Kidney (tissue), 14 donors: ENCODE results near the gene HEXIM2. TPM values are rescaled to one million over a fixed set of nuclear protein-coding genes. Genes with fewer than 3 reads are reported as not detected.

ENCODE experiments used
- DNase-seq, 5 donors: peaks; one replicate each; pipeline ENCODE4 v3.0.0-alpha.2; 2013 to 2020
- FAIRE-seq: peaks from 2 replicates; lab custom pipeline; 2012; peaks lifted over from hg19 to GRCh38; lab: Jason Lieb, UNC
- H3K27ac ChIP-seq, 2 donors: one replicate each; pipeline ENCODE4 v1.7.0; 2013; ENCODE audit warnings: low read depth in 2 of 2, low read length in 2 of 2, inconsistent platforms in 1 of 2
- H3K27me3 ChIP-seq: one replicate; pipeline ENCODE4 v1.7.1; 2013; ENCODE audit warnings: low read length, inconsistent platforms; ENCODE audit not compliant: control insufficient read depth, insufficient read depth
- H3K36me3 ChIP-seq, 3 donors: one replicate each; pipeline versions ENCODE4 v1.7.0 to v1.7.1; 2013; ENCODE audit warnings: low read length in 3 of 3, control low read depth in 1 of 3, inconsistent platforms in 1 of 3; ENCODE audit not compliant: insufficient read depth in 3 of 3, control insufficient read depth in 2 of 3
- H3K4me1 ChIP-seq, 3 donors: one replicate each; pipeline versions ENCODE4 v1.7.0 to v1.7.1; 2013; ENCODE audit warnings: low read length in 3 of 3, inconsistent platforms in 1 of 3, low read depth in 1 of 3; ENCODE audit not compliant: control insufficient read depth in 2 of 3, insufficient read depth in 2 of 3
- H3K4me3 ChIP-seq, 3 donors: one replicate each; pipeline versions ENCODE4 v1.7.0 to v1.8.1; 2013; ENCODE audit warnings: low read length in 3 of 3, control low read depth in 1 of 3, inconsistent platforms in 1 of 3
- H3K9ac ChIP-seq, 3 donors: one replicate each; pipeline versions ENCODE4 v1.7.0 to v1.7.1; 2013; ENCODE audit warnings: low read length in 3 of 3, control low read depth in 1 of 3, inconsistent platforms in 1 of 3
- H3K9me3 ChIP-seq, 3 donors: one replicate each; pipeline versions ENCODE4 v1.7.0 to v1.7.1; 2013; ENCODE audit warnings: low read length in 3 of 3, control low read depth in 1 of 3, inconsistent platforms in 1 of 3; ENCODE audit not compliant: control insufficient read depth in 2 of 3, insufficient read depth in 1 of 3
- CTCF ChIP-seq: IDR thresholded peaks from 3 replicates; pipeline ENCODE4 v1.5.1; 2012; ENCODE audit warnings: mild to moderate bottlenecking, moderate library complexity, borderline replicate concordance; ENCODE audit not compliant: insufficient read depth; ENCODE audit errors: extremely low read depth
- intact Hi-C: fragments of 100-400 bp; cut with DNase I; formaldehyde crosslinking; loops from one replicate; pipeline ENCODE4 v1.11.1; 2022
- polyA plus RNA-seq: library from polyadenylated mRNA; stranded (reverse); fragments of 350-450 nt; fragmentation: Illumina TruSeq; extraction: RNeasy Lipid Tissue Mini Kit (QIAGEN cat#74804); gene quantifications from one replicate; pipeline ENCODE4 v1.2.3, GENCODE V29; 2014; ENCODE audit warnings: low read depth, low replicate concordance; ENCODE audit not compliant: insufficient read depth
- total RNA-seq: library from RNA; stranded (reverse); fragmentation: NEBNext Ultra II Directional; extraction: Animal tissue kit (Norgen Biotek cat#: 25700); gene quantifications from one replicate; pipeline ENCODE4 v1.2.1, GENCODE V29; 2021
- donor health status: control.
- donor health status: control.
- donor health status: control.
- donor health status: control.
- donor health status: control.
- donor health status: DM: yes; HTN: yes; CAD: no.
- donor health status: Normal renal cell carcinoma (clear cell type).

The HEXIM2 gene
- total and polyA plus RNA-seq, 2 donors from 2014 or later = 6.2 to 29.1 TPM

DNA sequence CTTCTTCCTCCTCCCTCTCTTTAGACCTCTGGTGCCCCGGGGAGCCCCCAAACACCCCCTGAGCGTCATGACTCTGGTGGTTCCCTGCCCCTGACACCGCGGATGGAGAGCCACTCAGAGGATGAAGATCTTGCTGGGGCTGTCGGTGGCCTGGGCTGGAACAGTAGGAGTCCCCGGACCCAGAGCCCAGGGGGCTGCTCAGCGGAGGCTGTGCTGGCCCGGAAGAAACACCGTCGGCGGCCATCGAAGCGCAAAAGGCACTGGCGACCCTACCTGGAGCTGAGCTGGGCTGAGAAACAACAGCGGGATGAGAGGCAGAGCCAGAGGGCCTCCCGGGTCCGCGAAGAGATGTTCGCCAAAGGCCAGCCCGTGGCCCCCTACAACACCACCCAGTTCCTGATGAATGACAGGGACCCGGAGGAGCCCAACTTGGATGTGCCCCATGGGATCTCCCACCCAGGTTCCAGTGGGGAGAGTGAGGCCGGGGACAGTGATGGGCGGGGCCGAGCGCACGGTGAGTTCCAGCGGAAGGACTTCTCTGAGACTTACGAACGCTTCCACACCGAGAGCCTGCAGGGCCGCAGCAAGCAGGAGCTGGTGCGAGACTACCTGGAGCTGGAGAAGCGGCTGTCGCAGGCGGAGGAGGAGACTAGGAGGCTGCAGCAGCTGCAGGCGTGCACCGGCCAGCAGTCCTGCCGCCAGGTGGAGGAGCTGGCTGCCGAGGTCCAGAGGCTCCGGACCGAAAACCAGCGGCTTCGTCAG is 7.5 kb downstream of the HEXIM2 start:
- Histone ChIP-seq H3K36me3 (peaks cover 0 to 13% (median 0%) of the 10 kb centered on the region in 3 donors), H3K4me1 (peaks cover 0 to 26% (median 23%) of the 10 kb centered on the region in 3 donors), H3K9me3 (no peaks in the 10 kb centered on the region), H3K27ac (no peak overlapping the region), H3K4me3 (no peak overlapping the region), H3K27me3 (no peaks in the 10 kb centered on the region), H3K9ac (no peak overlapping the region)
- no peak for TF ChIP-seq CTCF
- DNase-seq (peak in 1 of 5 donors; percentile 67), FAIRE-seq (no peak)
- intact Hi-C loops = no loop called here

GRCh38 chr17:45170280-45170930 is 8.7 kb downstream of the HEXIM2 start:
- TF ChIP-seq CTCF = no peak
- no peaks in the 10 kb centered on the region for H3K9me3 ChIP-seq
- intact Hi-C loops = no loop called here
- peak in 1 of 5 donors; percentile 52 for DNase-seq
- peaks cover 0 to 8% (median 0%) of the 10 kb centered on the region in 3 donors for H3K36me3 ChIP-seq
- H3K4me3 ChIP-seq = no peak overlapping the region
- peak overlapping the region in 1 of 3 donors; percentile 60 for H3K9ac ChIP-seq
- peak overlapping the region; percentile 94 to 97 for H3K27ac ChIP-seq
- peaks cover 0 to 26% (median 21%) of the 10 kb centered on the region in 3 donors for H3K4me1 ChIP-seq
- FAIRE-seq = no peak
- no peaks in the 10 kb centered on the region for H3K27me3 ChIP-seq

GRCh38 chr17:45170931-45171337 is 9.3 kb downstream of the HEXIM2 start:
- peaks cover 0 to 8% (median 0%) of the 10 kb centered on the region in 3 donors for H3K36me3 ChIP-seq
- no peak overlapping the region for H3K4me3 ChIP-seq
- peaks cover 0 to 26% (median 21%) of the 10 kb centered on the region in 3 donors for H3K4me1 ChIP-seq
- TF ChIP-seq CTCF = no peak
- FAIRE-seq (no peak), DNase-seq (peak in 3 of 5 donors; percentile 34 to 82 (median 40))
- intact Hi-C loops = no loop called here
- H3K9ac ChIP-seq = peak overlapping the region in 1 of 3 donors; percentile 60
- no peaks in the 10 kb centered on the region for H3K27me3 ChIP-seq
- H3K27ac ChIP-seq = peak overlapping the region; percentile 94 to 97
- no peaks in the 10 kb centered on the region for H3K9me3 ChIP-seq
